GM10248 (cell line): Measurements from ENCODE around the gene ATR.
A peak's percentile ranks its signal among the peaks of the same experiment; 100 is the strongest.

Experiments
- CTCF ChIA-PET: fragments of 300-600 bp; sonication (Branson Sonifier 250); formaldehyde crosslinking; extraction: SDS; loops from one replicate; lab custom pipeline; 2021; ENCODE audit warnings: antibody characterized with exemption; lab: Yijun Ruan, JAX
- POLR2A ChIA-PET: fragments of 350-650 bp; sonication (Branson Sonifier 250); formaldehyde crosslinking; extraction: SDS; loops from one replicate; lab custom pipeline; 2020; ENCODE audit warnings: antibody characterized with exemption; lab: Yijun Ruan, JAX
- DNase-seq: peaks from one replicate; pipeline ENCODE4 v3.0.0; 2012; ENCODE audit errors: extremely low spot score
- TF ChIP-seq, protein P1 (sequence below): IDR thresholded peaks from 2 replicates; pipeline ENCODE4 v1.5.1; 2012; ENCODE audit warnings: mild to moderate bottlenecking, low read depth; ENCODE audit errors: extremely low read depth, missing control alignments, control extremely low read depth

ATR gene

DNA sequence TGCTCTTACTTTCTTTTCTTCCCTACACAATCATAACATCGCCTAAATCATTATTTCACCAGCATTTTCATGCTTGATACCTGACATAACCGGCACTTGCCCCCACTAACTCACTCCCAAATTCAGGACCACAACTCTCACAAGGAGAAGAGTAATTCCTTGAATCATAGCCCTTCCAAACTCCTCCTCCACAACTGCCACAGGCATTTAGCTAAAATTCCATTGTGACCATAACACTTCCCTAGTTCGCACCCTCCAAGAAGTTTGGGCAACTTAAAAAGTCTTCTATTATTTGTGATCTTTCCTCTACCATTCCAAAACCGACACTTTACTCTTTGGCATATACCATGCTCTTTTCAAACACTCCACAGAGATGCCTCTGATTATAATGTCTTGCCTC, 71.3 kb downstream of the ATR start:
- TF ChIP-seq, protein P1, sequence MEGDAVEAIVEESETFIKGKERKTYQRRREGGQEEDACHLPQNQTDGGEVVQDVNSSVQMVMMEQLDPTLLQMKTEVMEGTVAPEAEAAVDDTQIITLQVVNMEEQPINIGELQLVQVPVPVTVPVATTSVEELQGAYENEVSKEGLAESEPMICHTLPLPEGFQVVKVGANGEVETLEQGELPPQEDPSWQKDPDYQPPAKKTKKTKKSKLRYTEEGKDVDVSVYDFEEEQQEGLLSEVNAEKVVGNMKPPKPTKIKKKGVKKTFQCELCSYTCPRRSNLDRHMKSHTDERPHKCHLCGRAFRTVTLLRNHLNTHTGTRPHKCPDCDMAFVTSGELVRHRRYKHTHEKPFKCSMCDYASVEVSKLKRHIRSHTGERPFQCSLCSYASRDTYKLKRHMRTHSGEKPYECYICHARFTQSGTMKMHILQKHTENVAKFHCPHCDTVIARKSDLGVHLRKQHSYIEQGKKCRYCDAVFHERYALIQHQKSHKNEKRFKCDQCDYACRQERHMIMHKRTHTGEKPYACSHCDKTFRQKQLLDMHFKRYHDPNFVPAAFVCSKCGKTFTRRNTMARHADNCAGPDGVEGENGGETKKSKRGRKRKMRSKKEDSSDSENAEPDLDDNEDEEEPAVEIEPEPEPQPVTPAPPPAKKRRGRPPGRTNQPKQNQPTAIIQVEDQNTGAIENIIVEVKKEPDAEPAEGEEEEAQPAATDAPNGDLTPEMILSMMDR = no peak
- CTCF ChIA-PET = interaction anchor here (1.0 to 1.3 kb wide), 3 partner anchors 9 to 22 kb away, joined by 3 to 4 read pairs (median 4); no protein-coding TSS in a partner anchor
- POLR2A ChIA-PET = no interaction called here
- no peak for DNase-seq

DNA sequence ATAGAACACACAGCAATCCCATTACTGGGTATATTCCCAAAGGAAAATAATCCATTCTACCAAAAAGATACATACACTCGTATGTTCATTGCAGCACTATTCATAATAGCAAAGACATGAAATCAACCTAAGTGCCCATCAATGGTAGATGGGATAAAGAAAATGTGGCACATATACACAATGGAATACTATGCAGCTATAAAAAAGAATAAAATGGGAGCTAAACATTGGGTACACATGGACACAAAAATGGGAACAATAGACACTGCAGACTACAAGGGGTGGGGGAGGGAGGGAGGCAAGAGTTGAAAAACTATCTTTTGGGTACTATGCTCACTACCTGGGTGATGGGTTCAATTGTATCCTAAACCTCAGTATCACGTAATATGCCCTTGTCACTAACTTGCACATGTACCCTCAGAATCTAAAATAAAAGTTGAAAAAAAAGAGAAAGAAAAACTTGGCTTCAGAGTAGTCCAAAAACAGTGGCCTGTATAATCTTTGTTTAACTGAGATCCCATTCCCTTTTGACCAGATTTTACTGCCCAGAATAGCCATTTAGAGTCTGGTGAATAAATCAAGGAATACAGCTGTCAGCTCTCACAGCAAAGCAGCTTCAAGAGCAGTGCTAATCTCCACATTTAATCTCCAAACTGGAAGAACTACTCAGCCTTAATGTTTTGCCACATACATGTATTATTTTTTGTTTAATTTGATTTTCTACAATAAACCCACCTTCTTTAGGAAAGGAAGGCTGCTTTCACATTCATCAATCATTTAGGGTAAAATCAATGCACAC, 76.1 kb downstream of the ATR start:
- POLR2A ChIA-PET = no interaction called here
- no peak for DNase-seq
- CTCF ChIA-PET = no interaction called here
- TF ChIP-seq, protein P1 = no peak

DNA sequence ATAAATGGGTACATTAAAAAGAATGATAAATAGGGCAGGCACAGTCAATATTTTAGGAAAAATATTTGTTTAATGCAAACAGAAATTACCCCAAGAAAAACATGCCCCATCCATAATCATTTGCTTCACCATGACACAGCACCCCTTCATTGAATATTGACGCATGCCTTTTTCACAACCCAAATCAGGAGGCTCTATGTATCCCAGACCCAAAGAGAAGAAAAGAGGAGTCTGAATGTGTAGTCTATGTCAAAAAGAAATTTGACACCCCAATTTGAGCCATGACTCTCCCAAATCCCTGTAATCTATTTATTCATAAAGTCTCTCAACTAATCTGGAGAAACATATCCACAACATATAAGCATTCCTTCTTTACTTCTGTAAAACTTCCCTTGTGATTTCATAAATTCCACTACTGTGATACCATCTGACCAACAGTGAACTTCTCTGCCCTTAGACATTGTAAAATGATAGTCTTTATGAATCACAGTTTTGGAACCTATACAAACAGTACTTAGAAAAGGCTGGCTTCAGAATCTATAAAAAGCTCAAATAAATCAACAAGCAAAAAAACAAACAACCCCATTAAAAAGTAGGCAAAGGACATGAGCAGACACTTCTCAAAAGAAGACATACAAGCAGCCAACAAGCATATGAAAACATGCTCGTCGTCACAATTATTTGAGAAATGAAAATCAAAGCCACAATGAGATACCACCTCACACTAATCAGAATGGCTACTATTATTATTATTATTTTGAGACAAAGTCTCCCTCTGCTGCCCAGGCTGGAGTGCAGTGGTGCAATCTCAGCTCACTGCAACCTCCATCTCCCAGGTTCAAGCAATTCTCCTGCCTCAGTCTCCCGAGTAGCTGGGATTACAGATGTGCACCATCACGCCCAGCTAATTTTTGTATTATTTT, 77.3 kb downstream of the ATR start:
- POLR2A ChIA-PET = no interaction called here
- no peak for DNase-seq
- CTCF ChIA-PET = no interaction called here
- TF ChIP-seq, protein P1 = no peak

DNA sequence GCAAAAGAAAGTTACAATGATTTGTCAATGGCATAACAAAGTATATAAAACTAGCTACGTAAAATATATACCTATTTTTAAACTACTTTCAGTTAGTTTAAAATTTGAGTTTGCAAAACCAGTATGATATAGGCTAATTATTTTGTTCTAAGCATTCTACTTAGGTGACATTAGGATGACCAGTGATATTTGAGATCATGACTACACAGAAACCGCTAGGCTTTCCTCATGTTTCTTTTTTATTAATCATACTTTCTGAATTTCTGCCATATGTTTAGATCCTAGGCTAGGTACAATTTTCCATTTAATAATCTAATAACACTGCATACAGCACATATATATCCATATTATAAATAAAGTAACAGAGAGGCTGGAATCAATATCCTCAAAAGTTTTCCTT, 78.3 kb downstream of the ATR start:
- CTCF ChIA-PET = interaction anchor here (2.4 kb wide), 1 partner anchor 11 kb away, joined by 6 read pairs; no protein-coding TSS in a partner anchor
- POLR2A ChIA-PET = no interaction called here
- TF ChIP-seq, protein P1 = no peak
- DNase-seq = no peak

DNA sequence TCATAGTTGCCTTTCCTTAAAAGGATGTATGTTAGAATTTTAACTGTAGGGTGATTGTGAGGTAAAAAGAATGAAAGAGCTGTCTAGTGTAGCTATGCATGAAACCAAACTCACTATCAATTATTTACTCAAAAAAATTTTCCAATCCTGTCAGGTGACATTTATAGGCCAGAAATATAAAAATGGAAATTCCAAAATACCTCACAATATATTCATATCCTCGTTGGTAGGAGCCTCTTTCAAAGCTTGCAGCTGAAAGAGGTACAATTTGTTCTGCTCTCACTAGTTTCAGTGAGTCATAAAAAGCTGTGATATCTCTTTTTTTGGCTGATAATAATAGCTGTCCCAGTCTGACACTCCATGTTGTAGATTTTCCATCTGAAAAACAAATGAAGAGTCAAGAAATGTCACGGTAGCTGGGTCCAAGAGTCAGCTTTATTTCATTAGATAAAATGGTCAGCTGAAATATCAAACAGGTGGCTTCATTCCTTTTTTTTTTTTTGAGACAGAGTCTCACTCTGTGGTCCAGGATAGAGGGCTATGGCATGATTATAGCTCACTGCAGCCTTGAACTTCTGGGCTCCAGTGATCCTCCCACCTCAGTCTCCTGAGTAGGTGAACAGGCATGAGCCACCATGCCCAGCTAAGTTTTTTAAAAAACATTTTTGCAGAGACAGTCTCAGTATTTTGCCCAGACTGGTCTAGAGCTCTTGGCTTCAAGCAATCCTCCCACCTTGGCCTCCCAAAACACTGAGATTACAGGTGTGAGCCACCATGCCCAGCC, 79.9 kb downstream of the ATR start:
- ChIA-PET POLR2A (interaction anchor here (0.5 kb wide), 1 partner anchor 76 kb away, joined by 3 read pairs; no protein-coding TSS in a partner anchor), CTCF (interaction anchor here (0.7 to 2.4 kb wide), 4 partner anchors 8 to 15 kb away, joined by 3 to 6 read pairs (median 4); no protein-coding TSS in a partner anchor)

More for the DNA sequence above, 79.9 kb downstream of the ATR start:
- TF ChIP-seq, protein P1 = no peak
- DNase-seq = peak; percentile 36
